ENCODE measurements around the gene ARHGAP10. TPM values are rescaled to one million over a fixed set of nuclear protein-coding genes. Genes with fewer than 3 reads are reported as not detected.

Gene ARHGAP10
- total RNA-seq, 2 donors from 2014 or later: 30.3 to 69.6 TPM

DNA sequence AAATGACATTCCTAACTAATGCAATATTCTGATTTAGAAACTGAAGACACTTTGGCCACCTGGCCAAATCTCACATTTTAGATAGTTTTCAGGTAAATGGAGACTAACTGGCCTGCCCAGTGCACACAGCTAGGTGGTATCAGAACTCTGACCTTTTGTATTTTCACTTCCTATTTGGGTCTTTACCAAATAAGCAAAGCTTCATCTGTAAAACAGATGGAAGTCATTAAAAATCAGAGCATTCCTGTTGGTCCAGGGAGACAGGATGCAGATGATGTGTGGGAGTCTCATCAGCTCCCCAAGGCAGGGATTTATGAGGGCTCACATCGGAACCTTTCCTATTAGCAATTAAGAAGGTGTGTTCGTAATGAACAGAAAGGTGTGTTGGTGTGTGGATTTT, 57.7 kb downstream of the ARHGAP10 start:
- no peak for DNase-seq (ENCODE audit: low spot score)
- intact Hi-C loops (cut with DNase I): no loop called here
- H3K36me3 ChIP-seq: no peaks in the 10 kb centered on the region
- no peaks in the 10 kb centered on the region for H3K9me3 ChIP-seq
- no peak overlapping the region for H3K4me3 ChIP-seq
- no peaks in the 10 kb centered on the region for H3K4me1 ChIP-seq (replicated peaks)
- TF ChIP-seq, protein P1, sequence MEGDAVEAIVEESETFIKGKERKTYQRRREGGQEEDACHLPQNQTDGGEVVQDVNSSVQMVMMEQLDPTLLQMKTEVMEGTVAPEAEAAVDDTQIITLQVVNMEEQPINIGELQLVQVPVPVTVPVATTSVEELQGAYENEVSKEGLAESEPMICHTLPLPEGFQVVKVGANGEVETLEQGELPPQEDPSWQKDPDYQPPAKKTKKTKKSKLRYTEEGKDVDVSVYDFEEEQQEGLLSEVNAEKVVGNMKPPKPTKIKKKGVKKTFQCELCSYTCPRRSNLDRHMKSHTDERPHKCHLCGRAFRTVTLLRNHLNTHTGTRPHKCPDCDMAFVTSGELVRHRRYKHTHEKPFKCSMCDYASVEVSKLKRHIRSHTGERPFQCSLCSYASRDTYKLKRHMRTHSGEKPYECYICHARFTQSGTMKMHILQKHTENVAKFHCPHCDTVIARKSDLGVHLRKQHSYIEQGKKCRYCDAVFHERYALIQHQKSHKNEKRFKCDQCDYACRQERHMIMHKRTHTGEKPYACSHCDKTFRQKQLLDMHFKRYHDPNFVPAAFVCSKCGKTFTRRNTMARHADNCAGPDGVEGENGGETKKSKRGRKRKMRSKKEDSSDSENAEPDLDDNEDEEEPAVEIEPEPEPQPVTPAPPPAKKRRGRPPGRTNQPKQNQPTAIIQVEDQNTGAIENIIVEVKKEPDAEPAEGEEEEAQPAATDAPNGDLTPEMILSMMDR (IDR thresholded peaks at IDR 0.05): no peak
- TF ChIP-seq POLR2A (IDR thresholded peaks at IDR 0.05) (no peak), POLR2AphosphoS5 (IDR thresholded peaks at IDR 0.05) (no peak)
- no peaks in the 10 kb centered on the region for H3K27me3 ChIP-seq (replicated peaks; ENCODE audit: insufficient read depth)
- WGBS: 81% methylated on average over 2 of the region's 2 CpGs
- H3K27ac ChIP-seq: peak overlapping the region in 1 of 2 donors; percentile 21

DNA sequence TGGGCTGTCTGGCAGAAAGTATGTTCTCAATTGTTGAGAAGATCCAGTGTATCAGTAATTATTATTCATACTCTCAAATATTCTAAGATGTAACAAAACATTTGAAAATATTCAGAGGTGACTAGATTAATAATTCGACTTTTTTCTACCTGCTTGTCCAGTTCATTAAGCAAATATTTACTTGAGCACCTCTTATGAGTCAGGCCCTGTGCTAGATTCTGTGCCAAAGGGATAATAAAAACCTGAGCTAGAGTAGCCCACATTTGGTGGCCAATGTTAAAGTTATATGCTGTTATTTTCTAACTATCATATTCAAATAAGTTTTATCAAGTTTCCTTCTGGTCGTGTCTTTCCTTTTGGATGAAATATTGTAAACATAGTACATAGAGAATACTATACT, 58.5 kb downstream of the ARHGAP10 start:
- H3K4me1 ChIP-seq (replicated peaks): no peaks in the 10 kb centered on the region
- no peak overlapping the region for H3K27ac ChIP-seq
- WGBS: 50% methylated on average over 2 of the region's 2 CpGs

DNA sequence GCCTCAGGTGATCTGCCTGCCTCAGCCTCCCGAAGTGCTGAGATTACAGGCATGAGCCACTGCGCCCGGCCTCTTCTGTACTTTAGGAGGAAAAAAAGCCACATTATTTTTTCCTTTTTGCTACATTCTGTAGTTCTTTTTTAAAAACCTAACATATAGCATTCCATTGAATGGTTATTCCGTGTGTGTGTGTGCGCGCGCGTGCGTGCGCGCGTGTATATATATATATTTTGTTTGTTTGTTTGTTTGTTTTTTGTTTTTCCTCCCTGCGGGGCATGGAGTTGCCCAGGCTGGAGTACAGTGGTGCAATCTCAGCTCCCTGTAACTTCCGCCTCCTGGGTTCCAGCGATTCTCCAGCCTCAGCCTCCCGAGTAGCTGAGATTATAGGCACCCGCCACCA, 59.5 kb downstream of the ARHGAP10 start:
- DNase-seq (ENCODE audit: low spot score): no peak
- Histone ChIP-seq H3K27me3 (replicated peaks; ENCODE audit: insufficient read depth) (no peaks in the 10 kb centered on the region), H3K27ac (no peak overlapping the region), H3K9me3 (no peaks in the 10 kb centered on the region), H3K4me1 (replicated peaks) (no peaks in the 10 kb centered on the region), H3K4me3 (no peak overlapping the region), H3K36me3 (no peaks in the 10 kb centered on the region)
- intact Hi-C loops (cut with DNase I): no loop called here
- TF ChIP-seq, protein P1 (IDR thresholded peaks at IDR 0.05): no peak
- TF ChIP-seq POLR2A (IDR thresholded peaks at IDR 0.05) (no peak), POLR2AphosphoS5 (IDR thresholded peaks at IDR 0.05) (no peak)
- WGBS: 96% methylated on average over 17 of the region's 17 CpGs

More for the DNA sequence above, 58.5 kb downstream of the ARHGAP10 start:
- DNase-seq (ENCODE audit: low spot score): no peak
- TF ChIP-seq, protein P1 (IDR thresholded peaks at IDR 0.05): no peak
- TF ChIP-seq POLR2AphosphoS5 (IDR thresholded peaks at IDR 0.05): peak; percentile 39
- H3K4me3 ChIP-seq: no peak overlapping the region
- H3K27me3 ChIP-seq (replicated peaks; ENCODE audit: insufficient read depth): no peaks in the 10 kb centered on the region
- intact Hi-C loops (cut with DNase I): no loop called here
- H3K9me3 ChIP-seq: no peaks in the 10 kb centered on the region
- H3K36me3 ChIP-seq: no peaks in the 10 kb centered on the region

DNA sequence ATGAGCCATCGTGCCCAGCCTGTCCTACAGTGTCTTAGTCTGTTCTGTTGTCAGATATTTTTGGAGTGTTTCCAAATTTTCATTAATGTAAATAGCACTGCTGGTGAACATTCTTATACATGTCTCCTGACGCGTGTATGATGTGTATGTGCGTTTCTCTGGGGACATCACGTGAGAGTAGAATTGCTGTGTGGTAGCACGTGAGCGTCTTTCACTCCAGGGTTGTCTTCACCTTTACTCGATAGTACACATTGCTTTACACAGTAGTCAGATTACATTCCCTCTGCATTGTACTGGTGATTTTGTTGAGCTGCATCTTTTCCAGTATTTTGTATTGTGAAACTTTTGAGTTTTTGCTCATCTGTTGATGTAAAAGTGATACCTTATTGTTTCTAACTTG, 60.0 kb downstream of the ARHGAP10 start:
- TF ChIP-seq, protein P1 (IDR thresholded peaks at IDR 0.05): no peak
- TF ChIP-seq POLR2AphosphoS5 (IDR thresholded peaks at IDR 0.05): no peak
- TF ChIP-seq POLR2A (IDR thresholded peaks at IDR 0.05): no peak
- Histone ChIP-seq H3K4me1 (replicated peaks) (no peaks in the 10 kb centered on the region), H3K9me3 (no peaks in the 10 kb centered on the region), H3K27me3 (replicated peaks; ENCODE audit: insufficient read depth) (no peaks in the 10 kb centered on the region), H3K4me3 (no peak overlapping the region), H3K27ac (no peak overlapping the region), H3K36me3 (no peaks in the 10 kb centered on the region)
- intact Hi-C loops (cut with DNase I): no loop called here
- DNase-seq (ENCODE audit: low spot score): no peak
- 92% methylated on average over 8 of the region's 8 CpGs for WGBS

DNA sequence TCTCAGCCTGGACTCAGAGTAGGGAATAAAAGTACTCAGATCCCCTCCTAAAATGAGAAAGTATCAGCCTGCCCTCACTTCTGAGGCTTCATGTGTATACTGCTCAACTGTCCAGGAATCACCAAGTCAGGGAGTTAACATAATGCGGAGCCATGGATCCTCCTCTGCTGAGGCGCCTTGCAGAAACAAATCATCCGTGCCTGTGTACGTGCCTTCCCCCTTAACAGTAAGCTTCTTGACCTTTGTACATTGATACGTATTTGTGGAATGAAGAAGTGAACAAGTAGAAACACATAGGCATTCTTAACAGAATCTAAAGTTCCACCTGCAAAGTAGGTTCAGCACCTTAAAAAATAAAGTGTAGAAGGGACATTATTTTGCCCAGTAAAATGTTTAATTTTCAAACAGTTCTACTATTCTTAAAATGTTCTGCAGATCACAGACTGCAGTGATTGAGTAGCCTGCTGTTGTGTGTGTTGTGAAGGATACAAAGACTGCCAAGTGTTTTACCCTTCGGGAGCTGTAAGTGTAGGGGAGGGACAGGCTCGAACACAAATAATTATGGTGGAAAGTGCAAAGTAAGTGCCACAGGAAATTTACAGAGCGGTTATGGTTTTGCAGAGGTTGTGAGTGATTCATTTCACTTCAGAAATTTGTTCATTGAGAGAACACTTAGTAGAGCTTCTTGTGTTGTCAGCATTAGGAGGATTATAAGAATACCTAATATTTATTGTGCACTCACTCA, 61.9 kb downstream of the ARHGAP10 start:
- WGBS: 75% methylated on average over 8 of the region's 8 CpGs
- TF ChIP-seq POLR2A (IDR thresholded peaks at IDR 0.05) (no peak), POLR2AphosphoS5 (IDR thresholded peaks at IDR 0.05) (no peak)
- TF ChIP-seq, protein P1 (IDR thresholded peaks at IDR 0.05): no peak
- Histone ChIP-seq H3K4me3 (no peak overlapping the region), H3K9me3 (no peaks in the 10 kb centered on the region), H3K36me3 (no peaks in the 10 kb centered on the region), H3K27me3 (replicated peaks; ENCODE audit: insufficient read depth) (no peaks in the 10 kb centered on the region), H3K4me1 (replicated peaks) (no peaks in the 10 kb centered on the region), H3K27ac (no peak overlapping the region)
- no peak for DNase-seq (ENCODE audit: low spot score)
- intact Hi-C loops (cut with DNase I): no loop called here

All from prostate gland (tissue), 2 donors.